Cardiac fibroblast (primary cell): ENCODE measurements around the gene COLQ.

Experiments
- DNase-seq, 2 donors: peaks; one replicate each; pipeline versions ENCODE4 v3.0.0 to v3.0.0-alpha.2; 2010; ENCODE audit warnings: low read depth in 2 of 2
- H3K4me3 ChIP-seq, 2 donors: replicated peaks in 1 of 2; 1 replicate in 1 of 2; 2 replicates in 1 of 2; pipeline ENCODE4 v1.5.1; 2011; ENCODE audit warnings: low read depth in 2 of 2, low read length in 2 of 2, mild to moderate bottlenecking in 2 of 2, moderate library complexity in 1 of 2
- CTCF ChIP-seq: IDR thresholded peaks from one replicate; pipeline ENCODE4 v1.5.1; 2011; ENCODE audit warnings: low read depth, mild to moderate bottlenecking, low read length, inconsistent platforms

Gene COLQ

DNA sequence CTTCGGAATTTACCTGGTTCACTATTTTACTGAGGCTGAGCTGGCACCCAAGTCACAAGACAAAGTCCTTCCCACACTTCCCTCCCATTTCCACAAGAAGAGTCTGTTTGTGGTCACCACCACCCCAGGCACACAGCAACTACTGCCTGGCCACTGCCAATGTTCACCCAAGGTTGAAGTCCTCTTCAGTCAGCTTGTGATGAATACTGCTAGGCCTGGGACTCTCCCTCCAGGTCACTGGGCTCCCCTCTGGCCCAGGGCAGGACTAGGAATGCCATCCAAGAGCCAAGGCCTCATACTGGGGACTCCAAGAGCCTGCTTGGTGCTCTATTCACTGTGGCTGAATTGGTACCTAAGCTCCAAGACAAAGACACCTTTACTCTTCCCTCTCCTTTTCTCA, 30.4 kb upstream of the COLQ start:
- no peak for TF ChIP-seq CTCF
- no peak overlapping the region for H3K4me3 ChIP-seq
- DNase-seq, result no peak

DNA sequence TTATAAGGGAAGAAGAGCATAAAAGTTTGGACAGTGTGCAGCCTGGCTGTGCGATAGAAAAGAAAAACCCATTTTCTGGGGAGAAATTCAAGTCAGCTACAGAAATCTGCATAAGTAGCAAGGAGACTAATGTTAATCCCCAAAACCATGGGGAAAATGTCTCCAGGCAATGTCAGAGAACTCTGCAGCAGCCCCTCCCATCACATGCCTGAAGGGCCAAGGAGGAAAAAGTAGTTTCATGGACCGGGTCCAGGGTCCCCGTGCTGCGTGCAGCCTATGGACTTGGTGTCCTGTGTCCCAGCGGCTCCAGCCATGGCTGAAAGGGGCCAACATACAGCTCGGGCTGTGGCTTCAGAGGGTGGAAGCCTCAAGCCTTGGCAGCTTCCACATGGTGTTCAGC, 28.3 kb upstream of the COLQ start:
- no peak overlapping the region for H3K4me3 ChIP-seq
- TF ChIP-seq CTCF, result no peak
- DNase-seq, result no peak

DNA sequence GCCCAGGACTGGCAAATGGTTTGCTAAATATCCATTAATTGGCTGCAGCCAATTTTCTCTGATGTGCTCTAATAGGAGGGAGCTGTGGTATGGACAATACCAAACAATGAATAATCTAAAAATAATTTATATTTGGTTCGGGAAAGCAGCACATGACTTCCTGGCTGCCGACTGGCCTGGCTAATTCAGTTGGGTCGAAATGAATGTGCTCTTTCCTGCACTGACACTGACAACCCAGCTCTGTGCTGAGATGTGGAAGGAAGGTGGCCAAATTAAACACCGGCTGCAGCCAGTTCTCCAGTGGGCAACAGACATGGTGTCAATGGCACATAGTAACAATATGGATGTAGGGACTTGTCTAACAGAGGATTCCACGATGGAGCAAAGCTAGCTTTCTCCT, 21.1 kb upstream of the COLQ start:
- TF ChIP-seq CTCF, result no peak
- DNase-seq, result peak in 1 of 2 donors; percentile 5
- no peak overlapping the region for H3K4me3 ChIP-seq

GRCh38 chr3:15541371-15541770, 19.9 kb upstream of the COLQ start:
- DNase-seq, result no peak
- H3K4me3 ChIP-seq, result no peak overlapping the region
- TF ChIP-seq CTCF, result no peak

DNA sequence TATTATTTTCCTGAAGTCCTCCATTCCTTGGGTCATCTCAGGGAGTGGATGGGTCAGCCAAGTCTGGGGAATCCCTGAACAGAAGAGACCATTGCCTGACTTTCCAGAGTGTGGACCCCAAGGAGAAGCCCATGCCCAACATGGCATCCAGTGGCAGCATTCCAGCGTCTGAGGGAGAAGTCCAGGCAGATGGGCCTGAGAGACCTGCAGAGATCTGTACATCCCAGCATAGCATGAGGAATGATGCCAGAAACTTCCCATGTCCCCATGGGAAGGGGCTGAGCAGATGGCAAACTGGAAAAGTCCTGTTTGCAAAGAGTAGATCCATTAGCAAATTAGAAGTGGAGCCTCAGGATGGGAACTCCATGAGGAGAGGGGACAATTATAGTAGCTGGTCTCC, 17.6 kb upstream of the COLQ start:
- no peak overlapping the region for H3K4me3 ChIP-seq
- no peak for DNase-seq
- no peak for TF ChIP-seq CTCF

- H3K4me3 ChIP-seq, result no peak overlapping the region
- TF ChIP-seq CTCF, result no peak
- no peak for DNase-seq
Measured at GRCh38 chr3:15538345-15538744, 16.8 kb upstream of the COLQ start.

DNA sequence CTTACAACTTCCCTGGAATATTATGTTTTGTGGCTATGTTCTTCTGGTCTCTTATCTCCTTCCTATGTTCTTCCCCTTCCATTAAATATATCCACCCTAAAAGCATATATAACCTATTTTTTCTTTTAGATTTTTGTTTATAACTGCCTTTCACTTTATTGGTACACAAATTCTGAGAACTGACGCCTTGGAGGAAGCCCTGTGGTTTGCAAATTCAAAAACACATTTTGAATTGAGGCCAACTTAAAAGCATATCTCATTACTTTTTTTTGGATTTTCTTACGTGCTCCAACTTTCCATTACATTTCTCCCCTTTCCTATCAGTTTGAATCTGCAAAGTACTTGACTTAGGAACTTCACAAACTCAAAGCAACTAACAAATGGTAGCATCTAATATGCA, 15.3 kb upstream of the COLQ start:
- DNase-seq, result no peak
- no peak for TF ChIP-seq CTCF
- no peak overlapping the region for H3K4me3 ChIP-seq
